ENCODE data around the gene TMPRSS4.

TMPRSS4 gene

GRCh38 chr11:118128310-118128709 lies 51.4 kb downstream of the TMPRSS4 start:
- no peaks in the 10 kb centered on the region for H3K36me3 ChIP-seq (ENCODE audit: insufficient read depth, low read length)
- no peaks in the 10 kb centered on the region for H3K79me2 ChIP-seq (ENCODE audit: control insufficient read depth, insufficient read depth, low read length, unreplicated experiment)
- no peak overlapping the region for H3K27ac ChIP-seq (ENCODE audit: low read depth, low read length)
- peaks cover 49% of the 10 kb centered on the region for H3K27me3 ChIP-seq (ENCODE audit: insufficient read depth, low read length)
- no peaks in the 10 kb centered on the region for H3K4me1 ChIP-seq (ENCODE audit: control insufficient read depth, insufficient read depth, low read length, unreplicated experiment)
- no peak overlapping the region for H2AFZ ChIP-seq (ENCODE audit: low read length, unreplicated experiment)
- no peak overlapping the region for H3K4me3 ChIP-seq (ENCODE audit: low read depth, low read length)

DNA sequence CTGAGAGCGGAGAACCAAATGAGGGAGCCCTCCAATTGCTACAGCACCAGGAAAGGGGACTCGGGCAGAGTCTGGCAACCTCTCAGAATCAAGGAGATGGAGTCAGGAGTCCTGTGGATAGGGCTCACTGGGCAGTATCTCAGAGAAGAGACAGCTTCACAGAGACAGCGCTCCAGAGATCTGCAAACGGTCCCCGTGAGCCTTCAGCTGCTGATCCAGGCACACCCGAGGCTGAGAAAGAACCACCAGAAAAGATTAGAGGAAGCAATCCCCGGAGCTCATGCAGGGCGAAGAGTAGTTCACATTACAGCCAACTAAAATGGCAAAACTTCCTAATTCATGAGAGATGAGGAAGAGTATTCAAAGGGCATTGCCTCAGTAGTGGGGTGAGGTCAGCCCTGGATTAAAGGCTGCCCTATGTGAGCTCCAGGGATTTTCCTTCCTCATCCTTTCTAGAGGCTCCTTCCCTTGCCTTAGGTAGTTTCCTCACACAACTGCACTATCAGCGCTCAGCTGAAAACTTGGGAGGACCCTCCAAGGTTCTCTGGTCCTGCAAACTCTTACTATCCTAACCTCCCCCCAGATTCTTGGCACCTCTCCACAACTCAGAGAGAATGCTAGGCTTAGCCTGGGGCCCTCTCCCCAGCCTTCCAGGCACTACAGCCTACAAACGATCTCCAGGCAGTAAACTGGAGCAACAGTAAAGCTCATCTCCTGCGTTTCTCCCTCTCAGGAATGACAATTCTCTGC lies 52.0 kb downstream of the TMPRSS4 start:
- H3K4me1 ChIP-seq (ENCODE audit: control insufficient read depth, insufficient read depth, low read length, unreplicated experiment): no peaks in the 10 kb centered on the region

GRCh38 chr11:118129471-118130172 lies 52.7 kb downstream of the TMPRSS4 start:
- Histone ChIP-seq H3K27ac (ENCODE audit: low read depth, low read length) (no peak overlapping the region), H3K79me2 (ENCODE audit: control insufficient read depth, insufficient read depth, low read length, unreplicated experiment) (no peaks in the 10 kb centered on the region)

More for the DNA sequence above, 52.0 kb downstream of the TMPRSS4 start:
- Histone ChIP-seq H3K27ac (ENCODE audit: low read depth, low read length) (no peak overlapping the region), H3K36me3 (ENCODE audit: insufficient read depth, low read length) (no peaks in the 10 kb centered on the region), H3K4me3 (ENCODE audit: low read depth, low read length) (no peak overlapping the region), H3K79me2 (ENCODE audit: control insufficient read depth, insufficient read depth, low read length, unreplicated experiment) (no peaks in the 10 kb centered on the region), H2AFZ (ENCODE audit: low read length, unreplicated experiment) (no peak overlapping the region), H3K27me3 (ENCODE audit: insufficient read depth, low read length) (peaks cover 51% of the 10 kb centered on the region)

GRCh38 chr11:118132385-118133151 lies 55.7 kb downstream of the TMPRSS4 start:
- H3K4me3 ChIP-seq (ENCODE audit: low read depth, low read length): no peak overlapping the region
- no peaks in the 10 kb centered on the region for H3K79me2 ChIP-seq (ENCODE audit: control insufficient read depth, insufficient read depth, low read length, unreplicated experiment)
- no peaks in the 10 kb centered on the region for H3K4me1 ChIP-seq (ENCODE audit: control insufficient read depth, insufficient read depth, low read length, unreplicated experiment)
- no peak overlapping the region for H3K27ac ChIP-seq (ENCODE audit: low read depth, low read length)
- peaks cover 64% of the 10 kb centered on the region for H3K27me3 ChIP-seq (ENCODE audit: insufficient read depth, low read length)
- H3K36me3 ChIP-seq (ENCODE audit: insufficient read depth, low read length): no peaks in the 10 kb centered on the region
- no peak overlapping the region for H2AFZ ChIP-seq (ENCODE audit: low read length, unreplicated experiment)

More at GRCh38 chr11:118129471-118130172, 52.7 kb downstream of the TMPRSS4 start:
- H2AFZ ChIP-seq (ENCODE audit: low read length, unreplicated experiment): no peak overlapping the region
- H3K27me3 ChIP-seq (ENCODE audit: insufficient read depth, low read length): peaks cover 58% of the 10 kb centered on the region
- no peaks in the 10 kb centered on the region for H3K36me3 ChIP-seq (ENCODE audit: insufficient read depth, low read length)
- no peaks in the 10 kb centered on the region for H3K4me1 ChIP-seq (ENCODE audit: control insufficient read depth, insufficient read depth, low read length, unreplicated experiment)
- H3K4me3 ChIP-seq (ENCODE audit: low read depth, low read length): no peak overlapping the region

DNA sequence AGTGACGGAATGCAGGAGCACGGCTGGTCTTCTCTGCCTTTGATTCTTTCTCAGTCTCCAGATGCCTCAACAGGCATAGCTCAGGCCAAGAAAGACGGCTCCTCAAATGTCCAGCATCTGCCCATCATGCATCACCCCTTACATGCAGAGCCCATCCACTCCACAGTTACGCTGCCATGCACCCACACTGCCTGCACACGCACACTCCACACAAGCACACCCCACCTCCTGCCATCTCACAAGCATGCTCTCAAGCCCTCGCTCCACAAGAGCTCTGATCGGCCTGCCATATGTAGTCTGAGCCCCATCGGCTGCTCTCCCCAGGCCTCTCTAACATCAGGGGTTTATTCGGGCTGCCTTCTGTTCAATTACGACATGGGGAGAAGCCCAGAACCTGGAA lies 56.9 kb downstream of the TMPRSS4 start:
- H3K4me1 ChIP-seq (ENCODE audit: control insufficient read depth, insufficient read depth, low read length, unreplicated experiment): no peaks in the 10 kb centered on the region
- no peak overlapping the region for H3K27ac ChIP-seq (ENCODE audit: low read depth, low read length)
- no peak overlapping the region for H2AFZ ChIP-seq (ENCODE audit: low read length, unreplicated experiment)
- no peaks in the 10 kb centered on the region for H3K36me3 ChIP-seq (ENCODE audit: insufficient read depth, low read length)
- H3K27me3 ChIP-seq (ENCODE audit: insufficient read depth, low read length): peaks cover 63% of the 10 kb centered on the region
- no peaks in the 10 kb centered on the region for H3K79me2 ChIP-seq (ENCODE audit: control insufficient read depth, insufficient read depth, low read length, unreplicated experiment)
- no peak overlapping the region for H3K4me3 ChIP-seq (ENCODE audit: low read depth, low read length)

- Histone ChIP-seq H3K4me1 (ENCODE audit: control insufficient read depth, insufficient read depth, low read length, unreplicated experiment) (no peaks in the 10 kb centered on the region), H3K79me2 (ENCODE audit: control insufficient read depth, insufficient read depth, low read length, unreplicated experiment) (no peaks in the 10 kb centered on the region), H2AFZ (ENCODE audit: low read length, unreplicated experiment) (no peak overlapping the region), H3K27me3 (ENCODE audit: insufficient read depth, low read length) (peaks cover 63% of the 10 kb centered on the region), H3K4me3 (ENCODE audit: low read depth, low read length) (no peak overlapping the region), H3K27ac (ENCODE audit: low read depth, low read length) (no peak overlapping the region), H3K36me3 (ENCODE audit: insufficient read depth, low read length) (no peaks in the 10 kb centered on the region)
Observed at GRCh38 chr11:118135051-118135795, 58.3 kb downstream of the TMPRSS4 start.

DNA sequence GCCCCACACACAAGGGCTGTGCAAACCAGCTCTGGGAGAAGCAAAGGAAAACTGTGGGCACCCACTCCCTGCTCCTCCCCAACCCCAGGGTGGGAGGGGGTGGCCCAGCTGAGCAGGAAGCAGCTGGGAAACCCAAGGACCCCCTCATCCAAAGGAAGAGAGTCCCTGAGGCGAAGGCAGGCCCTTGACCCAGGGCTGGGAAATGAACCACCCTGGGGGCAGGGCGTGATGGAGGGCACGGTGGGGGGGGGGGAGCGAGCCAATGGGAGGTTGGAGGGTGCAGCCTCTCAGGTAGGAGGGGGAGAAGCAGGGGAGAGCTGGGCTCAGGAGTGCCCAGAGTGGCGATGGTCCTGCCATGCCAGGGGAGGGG lies 58.9 kb downstream of the TMPRSS4 start:
- Histone ChIP-seq H3K27me3 (ENCODE audit: insufficient read depth, low read length) (peaks cover 69% of the 10 kb centered on the region), H3K79me2 (ENCODE audit: control insufficient read depth, insufficient read depth, low read length, unreplicated experiment) (no peaks in the 10 kb centered on the region), H3K4me1 (ENCODE audit: control insufficient read depth, insufficient read depth, low read length, unreplicated experiment) (no peaks in the 10 kb centered on the region), H3K4me3 (ENCODE audit: low read depth, low read length) (no peak overlapping the region), H3K36me3 (ENCODE audit: insufficient read depth, low read length) (no peaks in the 10 kb centered on the region), H2AFZ (ENCODE audit: low read length, unreplicated experiment) (no peak overlapping the region), H3K27ac (ENCODE audit: low read depth, low read length) (no peak overlapping the region)

- Histone ChIP-seq H3K27ac (ENCODE audit: low read depth, low read length) (no peak overlapping the region), H3K27me3 (ENCODE audit: insufficient read depth, low read length) (peaks cover 73% of the 10 kb centered on the region), H3K4me3 (ENCODE audit: low read depth, low read length) (no peak overlapping the region), H3K36me3 (ENCODE audit: insufficient read depth, low read length) (no peaks in the 10 kb centered on the region), H3K79me2 (ENCODE audit: control insufficient read depth, insufficient read depth, low read length, unreplicated experiment) (no peaks in the 10 kb centered on the region), H2AFZ (ENCODE audit: low read length, unreplicated experiment) (no peak overlapping the region), H3K4me1 (ENCODE audit: control insufficient read depth, insufficient read depth, low read length, unreplicated experiment) (no peaks in the 10 kb centered on the region)
Observed at GRCh38 chr11:118136341-118136740, 59.5 kb downstream of the TMPRSS4 start.

DNA sequence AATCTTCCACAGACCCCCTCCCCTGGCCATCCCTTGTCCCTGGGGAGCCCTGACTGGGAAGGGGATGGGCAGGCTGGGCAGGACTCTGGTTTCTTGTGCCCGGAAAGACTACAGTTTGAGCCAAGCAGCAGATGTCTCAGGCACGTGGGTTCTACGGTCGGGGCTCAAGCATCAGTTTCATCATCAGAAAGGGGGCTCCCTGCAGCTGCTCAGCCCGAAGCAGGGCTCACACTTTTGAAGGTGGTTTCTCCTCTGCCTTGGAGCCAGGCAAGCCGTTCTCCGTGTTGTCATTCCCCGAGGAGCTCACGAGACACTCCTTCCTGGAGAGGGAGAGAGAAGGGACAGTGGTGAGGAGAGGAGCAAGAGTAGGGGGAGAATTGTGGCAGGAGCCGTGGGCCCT lies 59.9 kb downstream of the TMPRSS4 start:
- no peak overlapping the region for H2AFZ ChIP-seq (ENCODE audit: low read length, unreplicated experiment)
- H3K27ac ChIP-seq (ENCODE audit: low read depth, low read length): no peak overlapping the region
- H3K36me3 ChIP-seq (ENCODE audit: insufficient read depth, low read length): no peaks in the 10 kb centered on the region
- H3K79me2 ChIP-seq (ENCODE audit: control insufficient read depth, insufficient read depth, low read length, unreplicated experiment): no peaks in the 10 kb centered on the region
- peaks cover 73% of the 10 kb centered on the region for H3K27me3 ChIP-seq (ENCODE audit: insufficient read depth, low read length)
- no peak overlapping the region for H3K4me3 ChIP-seq (ENCODE audit: low read depth, low read length)
- H3K4me1 ChIP-seq (ENCODE audit: control insufficient read depth, insufficient read depth, low read length, unreplicated experiment): no peaks in the 10 kb centered on the region

- Histone ChIP-seq H3K27ac (ENCODE audit: low read depth, low read length) (no peak overlapping the region), H3K36me3 (ENCODE audit: insufficient read depth, low read length) (no peaks in the 10 kb centered on the region), H3K4me1 (ENCODE audit: control insufficient read depth, insufficient read depth, low read length, unreplicated experiment) (no peaks in the 10 kb centered on the region), H3K79me2 (ENCODE audit: control insufficient read depth, insufficient read depth, low read length, unreplicated experiment) (no peaks in the 10 kb centered on the region), H3K4me3 (ENCODE audit: low read depth, low read length) (no peak overlapping the region), H3K27me3 (ENCODE audit: insufficient read depth, low read length) (peaks cover 74% of the 10 kb centered on the region), H2AFZ (ENCODE audit: low read length, unreplicated experiment) (no peak overlapping the region)
Observed at GRCh38 chr11:118138839-118139420, 62.1 kb downstream of the TMPRSS4 start.
